Activated CD8-positive, alpha-beta memory T cell treated with anti-CD3 and anti-CD28 coated beads, Interleukin-2, amount 50 U/mL, for 24 hours (primary cell): Measurements from ENCODE around the gene LGALS8.
"Not testable (repeated sequence)": the region's sequence is repeated elsewhere in the genome, so short reads cannot be mapped to it uniquely, and the experiment has no call there.

Experiments
- DNase-seq: peaks from one replicate; pipeline ENCODE4 v3.0.0-alpha.2; 2020; ENCODE audit errors: extremely low read depth

The LGALS8 gene

GRCh38 chr1:236540813-236541465 lies 17.2 kb downstream of the LGALS8 start:
- DNase-seq: no peak

GRCh38 chr1:236541710-236542109 lies 17.9 kb downstream of the LGALS8 start:
- DNase-seq: no peak

- DNase-seq: no peak
These were observed 19.4 kb downstream of the LGALS8 start for GRCh38 chr1:236543065-236543669.

GRCh38 chr1:236545621-236546169 lies 21.9 kb downstream of the LGALS8 start:
- DNase-seq: no peak

GRCh38 chr1:236548452-236548851 lies 24.7 kb downstream of the LGALS8 start:
- no peak for DNase-seq

- no peak for DNase-seq
These were observed 27.4 kb downstream of the LGALS8 start for GRCh38 chr1:236550961-236551851.

- no peak for DNase-seq
These were observed 28.3 kb downstream of the LGALS8 start for GRCh38 chr1:236552096-236552495.

GRCh38 chr1:236552901-236553300 lies 29.1 kb downstream of the LGALS8 start:
- DNase-seq: no peak

GRCh38 chr1:236553370-236553769 lies 29.6 kb downstream of the LGALS8 start:
- DNase-seq: no peak

- DNase-seq: no peak
These were observed 32.8 kb downstream of the LGALS8 start for GRCh38 chr1:236556606-236557005.

- DNase-seq: no peak
These were observed 34.3 kb downstream of the LGALS8 start for GRCh38 chr1:236558081-236558480.

- no peak for DNase-seq
These were observed 35.1 kb downstream of the LGALS8 start for GRCh38 chr1:236558846-236559245.

GRCh38 chr1:236560213-236560771 lies 36.5 kb downstream of the LGALS8 start:
- DNase-seq: no peak

GRCh38 chr1:236561976-236562375 lies 38.2 kb downstream of the LGALS8 start:
- no peak for DNase-seq

GRCh38 chr1:236565530-236565929 lies 41.7 kb downstream of the LGALS8 start:
- DNase-seq: no peak

GRCh38 chr1:236568285-236568894 lies 44.6 kb downstream of the LGALS8 start:
- DNase-seq: no peak

- DNase-seq: no peak
These were observed 51.7 kb downstream of the LGALS8 start for GRCh38 chr1:236575523-236575922.

GRCh38 chr1:236576004-236576403 lies 52.2 kb downstream of the LGALS8 start:
- DNase-seq: no peak

GRCh38 chr1:236577041-236577440 lies 53.3 kb downstream of the LGALS8 start:
- DNase-seq: not testable (repeated sequence)

- no peak for DNase-seq
These were observed 54.9 kb downstream of the LGALS8 start for GRCh38 chr1:236578661-236579060.

GRCh38 chr1:236580404-236580803 lies 56.6 kb downstream of the LGALS8 start:
- DNase-seq: not testable (repeated sequence)

GRCh38 chr1:236581528-236581927 lies 57.7 kb downstream of the LGALS8 start:
- no peak for DNase-seq
